Panc1 (cell line): ENCODE data around the gene CCND2.

ENCODE experiments used
- POLR2AphosphoS5 ChIP-seq: IDR thresholded peaks from 2 replicates; pipeline ENCODE4 v1.6.1; 2012; ENCODE audit warnings: mild to moderate bottlenecking, low read depth, low read length, moderate library complexity
- SIN3A ChIP-seq: IDR thresholded peaks from 2 replicates; pipeline ENCODE4 v1.6.1; 2012; ENCODE audit warnings: low read depth, mild to moderate bottlenecking, low read length, moderate library complexity, borderline replicate concordance; ENCODE audit not compliant: insufficient read depth
- TCF7L2 ChIP-seq: IDR thresholded peaks from 2 replicates; pipeline ENCODE4 v1.6.1; 2011; ENCODE audit warnings: mild to moderate bottlenecking, low read depth, low read length, inconsistent platforms
- TF ChIP-seq, protein P1 (sequence below): fragments of 450-650 bp; IDR thresholded peaks from 2 replicates; pipeline ENCODE4 v1.5.1; 2017; ENCODE audit warnings: mild to moderate bottlenecking
- TF ChIP-seq, protein P2 (sequence below), 2 experiments: IDR thresholded peaks; 2 replicates each; pipeline ENCODE4 v1.6.1; 2011 to 2012; ENCODE audit warnings: low read depth in 2 of 2, control low read depth in 1 of 2, low read length in 1 of 2, mild to moderate bottlenecking in 1 of 2, moderate library complexity in 1 of 2; ENCODE audit not compliant: insufficient read depth in 1 of 2

DNA sequence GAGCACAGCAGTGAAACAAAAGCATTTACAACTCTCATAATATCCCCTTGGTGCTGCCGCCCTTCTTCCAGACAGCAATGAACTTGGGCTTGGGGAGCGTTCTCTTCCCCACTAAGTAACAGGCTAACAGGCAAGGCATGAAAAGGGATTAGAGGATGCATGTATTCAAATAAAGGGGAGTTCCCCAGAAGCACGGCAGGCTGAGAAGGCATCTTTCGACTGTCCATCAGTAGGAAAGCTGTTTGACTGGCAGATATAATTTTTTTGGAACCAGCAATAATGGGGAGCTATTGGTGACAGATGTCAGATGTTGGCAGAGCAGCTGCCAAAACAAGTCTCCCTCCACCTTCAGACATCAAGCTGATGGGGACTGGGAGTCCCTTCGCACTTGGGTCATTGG lies 38.2 kb downstream of the CCND2 start:
- TF ChIP-seq, protein P1, sequence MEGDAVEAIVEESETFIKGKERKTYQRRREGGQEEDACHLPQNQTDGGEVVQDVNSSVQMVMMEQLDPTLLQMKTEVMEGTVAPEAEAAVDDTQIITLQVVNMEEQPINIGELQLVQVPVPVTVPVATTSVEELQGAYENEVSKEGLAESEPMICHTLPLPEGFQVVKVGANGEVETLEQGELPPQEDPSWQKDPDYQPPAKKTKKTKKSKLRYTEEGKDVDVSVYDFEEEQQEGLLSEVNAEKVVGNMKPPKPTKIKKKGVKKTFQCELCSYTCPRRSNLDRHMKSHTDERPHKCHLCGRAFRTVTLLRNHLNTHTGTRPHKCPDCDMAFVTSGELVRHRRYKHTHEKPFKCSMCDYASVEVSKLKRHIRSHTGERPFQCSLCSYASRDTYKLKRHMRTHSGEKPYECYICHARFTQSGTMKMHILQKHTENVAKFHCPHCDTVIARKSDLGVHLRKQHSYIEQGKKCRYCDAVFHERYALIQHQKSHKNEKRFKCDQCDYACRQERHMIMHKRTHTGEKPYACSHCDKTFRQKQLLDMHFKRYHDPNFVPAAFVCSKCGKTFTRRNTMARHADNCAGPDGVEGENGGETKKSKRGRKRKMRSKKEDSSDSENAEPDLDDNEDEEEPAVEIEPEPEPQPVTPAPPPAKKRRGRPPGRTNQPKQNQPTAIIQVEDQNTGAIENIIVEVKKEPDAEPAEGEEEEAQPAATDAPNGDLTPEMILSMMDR, result no peak
- TF ChIP-seq POLR2AphosphoS5 (no peak), TCF7L2 (no peak), SIN3A (no peak)
- TF ChIP-seq, protein P2, sequence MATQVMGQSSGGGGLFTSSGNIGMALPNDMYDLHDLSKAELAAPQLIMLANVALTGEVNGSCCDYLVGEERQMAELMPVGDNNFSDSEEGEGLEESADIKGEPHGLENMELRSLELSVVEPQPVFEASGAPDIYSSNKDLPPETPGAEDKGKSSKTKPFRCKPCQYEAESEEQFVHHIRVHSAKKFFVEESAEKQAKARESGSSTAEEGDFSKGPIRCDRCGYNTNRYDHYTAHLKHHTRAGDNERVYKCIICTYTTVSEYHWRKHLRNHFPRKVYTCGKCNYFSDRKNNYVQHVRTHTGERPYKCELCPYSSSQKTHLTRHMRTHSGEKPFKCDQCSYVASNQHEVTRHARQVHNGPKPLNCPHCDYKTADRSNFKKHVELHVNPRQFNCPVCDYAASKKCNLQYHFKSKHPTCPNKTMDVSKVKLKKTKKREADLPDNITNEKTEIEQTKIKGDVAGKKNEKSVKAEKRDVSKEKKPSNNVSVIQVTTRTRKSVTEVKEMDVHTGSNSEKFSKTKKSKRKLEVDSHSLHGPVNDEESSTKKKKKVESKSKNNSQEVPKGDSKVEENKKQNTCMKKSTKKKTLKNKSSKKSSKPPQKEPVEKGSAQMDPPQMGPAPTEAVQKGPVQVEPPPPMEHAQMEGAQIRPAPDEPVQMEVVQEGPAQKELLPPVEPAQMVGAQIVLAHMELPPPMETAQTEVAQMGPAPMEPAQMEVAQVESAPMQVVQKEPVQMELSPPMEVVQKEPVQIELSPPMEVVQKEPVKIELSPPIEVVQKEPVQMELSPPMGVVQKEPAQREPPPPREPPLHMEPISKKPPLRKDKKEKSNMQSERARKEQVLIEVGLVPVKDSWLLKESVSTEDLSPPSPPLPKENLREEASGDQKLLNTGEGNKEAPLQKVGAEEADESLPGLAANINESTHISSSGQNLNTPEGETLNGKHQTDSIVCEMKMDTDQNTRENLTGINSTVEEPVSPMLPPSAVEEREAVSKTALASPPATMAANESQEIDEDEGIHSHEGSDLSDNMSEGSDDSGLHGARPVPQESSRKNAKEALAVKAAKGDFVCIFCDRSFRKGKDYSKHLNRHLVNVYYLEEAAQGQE (IDR thresholded peaks at IDR 0.05; ENCODE audit: insufficient read depth in 1 of 2, low read depth in 2 of 2, low read length in 1 of 2), result no peak
